H1 (cell line): ENCODE results near the gene COA5. TPM values are rescaled to one million over a fixed set of nuclear protein-coding genes. Genes with fewer than 3 reads are reported as not detected.

ENCODE experiments used
- CHD7 ChIP-seq: fragments of 300-600 bp; sonication (generic); IDR thresholded peaks from 2 replicates; pipeline ENCODE4 v1.7.1; 2012; ENCODE audit warnings: low read length, moderate library complexity, mild to moderate bottlenecking, inconsistent platforms; ENCODE audit not compliant: insufficient replicate concordance
- HDAC2 ChIP-seq, 2 experiments: fragments of 300-600 bp in 1 of 2; sonication (generic) in 1 of 2; IDR thresholded peaks; 2 replicates each; pipeline ENCODE4 v1.6.1; 2011 to 2012; ENCODE audit warnings: low read depth in 2 of 2, low read length in 2 of 2, mild to moderate bottlenecking in 2 of 2, moderate library complexity in 2 of 2, borderline replicate concordance in 1 of 2, inconsistent platforms in 1 of 2
- HDAC6 ChIP-seq: IDR thresholded peaks from one replicate; pipeline ENCODE4 v1.7.1; 2012; ENCODE audit warnings: low read depth, mild to moderate bottlenecking, inconsistent platforms, low read length, moderate library complexity
- KDM4A ChIP-seq: IDR thresholded peaks from one replicate; pipeline ENCODE4 v1.7.1; 2012; ENCODE audit warnings: low read depth, mild to moderate bottlenecking, moderate library complexity, low read length, inconsistent platforms; ENCODE audit not compliant: severe bottlenecking
- SAP30 ChIP-seq: fragments of 300-600 bp; sonication (generic); IDR thresholded peaks from 2 replicates; pipeline ENCODE4 v1.7.1; 2012; ENCODE audit warnings: low read length, moderate library complexity, mild to moderate bottlenecking, inconsistent platforms; ENCODE audit not compliant: insufficient read depth, insufficient replicate concordance
- polyA plus RNA-seq, 7 experiments: library from polyadenylated mRNA; depleted of rRNA in 3 of 7; stranded (reverse) in 5 of 7; unstranded in 2 of 7; fragments of >200 nt in 5 of 7; fragments of 200-250 nt in 2 of 7; gene quantifications; 1 replicate in 5 of 7; 2 replicates in 1 of 7; 4 replicates in 1 of 7; pipeline versions ENCODE4 v1.2.1 to v1.2.3, GENCODE V29; 2011 to 2013; ENCODE audit warnings: missing spikeins in 2 of 7, mixed read lengths in 2 of 7
- total RNA-seq: library from RNA; stranded (reverse); fragmentation: NEBNext Ultra II Directional; extraction: Animal tissue kit (Norgen Biotek cat#: 25700); gene quantifications from 2 replicates; pipeline ENCODE4 v1.2.1, GENCODE V29; 2021
- TF ChIP-seq, protein P1 (sequence below): IDR thresholded peaks from 2 replicates; pipeline ENCODE4 v1.6.1; 2011; ENCODE audit warnings: low read depth, mild to moderate bottlenecking, low read length; ENCODE audit not compliant: insufficient read depth

Gene COA5
- total and polyA plus RNA-seq, 2 of the 8 experiments (the other 6 are each of a cell fraction or from before 2014, with no cell fraction given): 20.3 to 24.7 TPM

DNA sequence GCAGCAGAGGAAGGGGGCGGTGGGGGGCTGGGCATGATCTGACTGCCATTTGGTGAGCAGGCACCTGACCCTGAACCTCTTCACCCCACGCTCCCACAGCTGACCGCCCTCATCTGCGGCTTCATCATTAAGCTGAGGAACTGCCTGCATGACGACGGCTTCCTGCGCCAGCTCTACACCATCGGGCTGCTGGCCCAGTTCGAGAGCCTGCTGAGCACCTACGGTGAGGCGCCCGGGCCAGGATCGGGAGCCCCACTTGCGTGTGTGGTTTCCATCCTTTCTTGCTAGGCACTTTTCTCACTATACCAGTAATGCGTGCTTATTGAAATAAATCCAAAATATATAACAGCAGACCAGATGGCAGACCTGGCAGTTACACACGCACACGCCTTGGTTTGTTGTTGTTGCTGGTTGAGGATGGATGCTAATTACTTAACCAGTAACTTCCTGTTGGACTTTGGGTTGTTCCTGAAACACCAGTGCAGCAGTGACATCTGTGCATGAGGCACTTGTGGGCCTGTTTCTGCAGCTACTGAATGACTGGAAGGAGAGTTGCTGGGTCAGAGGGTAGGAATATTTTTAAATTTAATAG lies 43.7 kb downstream of the COA5 start (continued):
- no peak for TF ChIP-seq CHD7
- TF ChIP-seq, protein P1, sequence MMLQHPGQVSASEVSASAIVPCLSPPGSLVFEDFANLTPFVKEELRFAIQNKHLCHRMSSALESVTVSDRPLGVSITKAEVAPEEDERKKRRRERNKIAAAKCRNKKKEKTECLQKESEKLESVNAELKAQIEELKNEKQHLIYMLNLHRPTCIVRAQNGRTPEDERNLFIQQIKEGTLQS: no peak
- TF ChIP-seq KDM4A: no peak
- no peak for TF ChIP-seq HDAC6
- TF ChIP-seq HDAC2 (IDR thresholded peaks at IDR 0.05; ENCODE audit: borderline replicate concordance in 1 of 2, low read depth in 2 of 2, low read length in 2 of 2): no peak
- TF ChIP-seq SAP30: no peak
